HG02678 (cell line): ENCODE results near the gene SETD1B.
"Not testable (repeated sequence)": the region's sequence is repeated elsewhere in the genome, so short reads cannot be mapped to it uniquely, and the experiment has no call there.

Source experiments
- ATAC-seq: cut with Tn5 transposase; IDR thresholded peaks from one replicate; pipeline ENCODE4 v1.9.1; 2021; ENCODE audit warnings: mild to moderate bottlenecking, moderate library complexity; ENCODE audit not compliant: unreplicated experiment

The SETD1B gene

GRCh38 chr12:121779422-121779895 is 24.4 kb upstream of the SETD1B start:
- ATAC-seq = no peak

- no peak for ATAC-seq
These were observed 23.4 kb upstream of the SETD1B start for GRCh38 chr12:121780429-121780828.

GRCh38 chr12:121781484-121781997 is 22.3 kb upstream of the SETD1B start:
- peak; percentile 26 for ATAC-seq

- ATAC-seq = peak; percentile 67
These were observed 21.5 kb upstream of the SETD1B start for GRCh38 chr12:121781998-121782979.

- no peak for ATAC-seq
These were observed 20.0 kb upstream of the SETD1B start for GRCh38 chr12:121783766-121784165.

- ATAC-seq = no peak
These were observed 19.3 kb upstream of the SETD1B start for GRCh38 chr12:121784460-121784859.

GRCh38 chr12:121786440-121786825 is 17.4 kb upstream of the SETD1B start:
- no peak for ATAC-seq

GRCh38 chr12:121787063-121788025 is 16.5 kb upstream of the SETD1B start:
- ATAC-seq = no peak

- no peak for ATAC-seq
These were observed 15.5 kb upstream of the SETD1B start for GRCh38 chr12:121788176-121788818.

GRCh38 chr12:121789233-121789781 is 14.5 kb upstream of the SETD1B start:
- ATAC-seq = no peak

GRCh38 chr12:121789800-121790728 is 13.7 kb upstream of the SETD1B start:
- ATAC-seq = peak; percentile 45

GRCh38 chr12:121790785-121791184 is 13.0 kb upstream of the SETD1B start:
- not testable (repeated sequence) for ATAC-seq

GRCh38 chr12:121791671-121792551 is 11.9 kb upstream of the SETD1B start:
- no peak for ATAC-seq

- no peak for ATAC-seq
These were observed 11.0 kb upstream of the SETD1B start for GRCh38 chr12:121792607-121793439.

- peak; percentile 22 for ATAC-seq
These were observed 10.4 kb upstream of the SETD1B start, which contains the start of gene RHOF for GRCh38 chr12:121793440-121793837. Gene RHOF, minus strand, starts transcription at chr12:121793688. Its CDS starts 55 bp downstream, at chr12:121793633.

GRCh38 chr12:121793838-121794533 is 9.8 kb upstream of the SETD1B start:
- ATAC-seq = peak; percentile 57
